Neutrophil (primary cell): ENCODE data around the gene KIT.

Experiments
- H3K27ac ChIP-seq: fragments of 200-600 bp; sonication (generic); 2 replicates; pipeline ENCODE4 v1.5.1; 2016; ENCODE audit warnings: mild to moderate bottlenecking, moderate library complexity
- H3K27me3 ChIP-seq: fragments of 200-600 bp; sonication (generic); 2 replicates; pipeline ENCODE4 v1.6.0; 2016; ENCODE audit warnings: mild to moderate bottlenecking
- H3K36me3 ChIP-seq: fragments of 200-600 bp; sonication (generic); 2 replicates; pipeline ENCODE4 v1.5.1; 2017
- H3K4me1 ChIP-seq, 2 experiments: fragments of 200-600 bp in 1 of 2; sonication (generic) in 1 of 2; 1 replicate in 1 of 2; 2 replicates in 1 of 2; pipeline versions ENCODE4 v1.5.1 to v1.6.1; 2013 to 2016; ENCODE audit warnings: low read depth in 1 of 2, low read length in 1 of 2, mild to moderate bottlenecking in 1 of 2, moderate library complexity in 1 of 2; ENCODE audit not compliant: control insufficient read depth in 1 of 2, insufficient read depth in 1 of 2
- H3K4me3 ChIP-seq, 2 experiments: fragments of 200-600 bp in 1 of 2; sonication (generic) in 1 of 2; 1 replicate in 1 of 2; 2 replicates in 1 of 2; pipeline ENCODE4 v1.5.1; 2013 to 2016; ENCODE audit warnings: low read depth in 1 of 2, low read length in 1 of 2, mild to moderate bottlenecking in 1 of 2, moderate library complexity in 1 of 2
- H3K9me3 ChIP-seq: fragments of 200-600 bp; sonication (generic); 2 replicates; pipeline ENCODE4 v1.5.1; 2016
- TF ChIP-seq, protein P1 (sequence below): fragments of 200-600 bp; sonication (generic); IDR thresholded peaks from 2 replicates; pipeline ENCODE4 v1.5.1; 2016; ENCODE audit warnings: antibody characterized with exemption

Gene KIT

DNA sequence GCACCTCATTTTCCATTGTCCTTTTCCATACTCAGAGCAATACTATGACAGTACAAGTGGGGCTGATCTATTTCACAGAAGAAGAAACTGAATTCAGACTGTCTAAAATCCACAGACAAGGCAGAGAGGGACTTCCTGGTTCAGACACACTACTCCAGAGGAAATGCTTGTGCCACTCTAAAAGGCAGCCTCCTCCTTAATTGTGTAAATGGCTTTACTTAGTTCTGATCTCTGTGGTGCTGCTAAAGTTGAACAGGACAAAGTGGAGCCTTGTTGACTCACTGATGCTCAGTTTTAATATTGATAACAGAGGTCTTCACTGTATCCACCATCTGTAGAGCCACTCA lies 122.4 kb downstream of the KIT start:
- H3K36me3 ChIP-seq = no peaks in the 10 kb centered on the region
- H3K4me1 ChIP-seq = no peaks in the 10 kb centered on the region
- H3K4me3 ChIP-seq = no peak overlapping the region
- no peaks in the 10 kb centered on the region for H3K27me3 ChIP-seq
- peak overlapping the region; percentile 29 for H3K27ac ChIP-seq
- TF ChIP-seq, protein P1, sequence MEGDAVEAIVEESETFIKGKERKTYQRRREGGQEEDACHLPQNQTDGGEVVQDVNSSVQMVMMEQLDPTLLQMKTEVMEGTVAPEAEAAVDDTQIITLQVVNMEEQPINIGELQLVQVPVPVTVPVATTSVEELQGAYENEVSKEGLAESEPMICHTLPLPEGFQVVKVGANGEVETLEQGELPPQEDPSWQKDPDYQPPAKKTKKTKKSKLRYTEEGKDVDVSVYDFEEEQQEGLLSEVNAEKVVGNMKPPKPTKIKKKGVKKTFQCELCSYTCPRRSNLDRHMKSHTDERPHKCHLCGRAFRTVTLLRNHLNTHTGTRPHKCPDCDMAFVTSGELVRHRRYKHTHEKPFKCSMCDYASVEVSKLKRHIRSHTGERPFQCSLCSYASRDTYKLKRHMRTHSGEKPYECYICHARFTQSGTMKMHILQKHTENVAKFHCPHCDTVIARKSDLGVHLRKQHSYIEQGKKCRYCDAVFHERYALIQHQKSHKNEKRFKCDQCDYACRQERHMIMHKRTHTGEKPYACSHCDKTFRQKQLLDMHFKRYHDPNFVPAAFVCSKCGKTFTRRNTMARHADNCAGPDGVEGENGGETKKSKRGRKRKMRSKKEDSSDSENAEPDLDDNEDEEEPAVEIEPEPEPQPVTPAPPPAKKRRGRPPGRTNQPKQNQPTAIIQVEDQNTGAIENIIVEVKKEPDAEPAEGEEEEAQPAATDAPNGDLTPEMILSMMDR = no peak
- H3K9me3 ChIP-seq = no peaks in the 10 kb centered on the region

DNA sequence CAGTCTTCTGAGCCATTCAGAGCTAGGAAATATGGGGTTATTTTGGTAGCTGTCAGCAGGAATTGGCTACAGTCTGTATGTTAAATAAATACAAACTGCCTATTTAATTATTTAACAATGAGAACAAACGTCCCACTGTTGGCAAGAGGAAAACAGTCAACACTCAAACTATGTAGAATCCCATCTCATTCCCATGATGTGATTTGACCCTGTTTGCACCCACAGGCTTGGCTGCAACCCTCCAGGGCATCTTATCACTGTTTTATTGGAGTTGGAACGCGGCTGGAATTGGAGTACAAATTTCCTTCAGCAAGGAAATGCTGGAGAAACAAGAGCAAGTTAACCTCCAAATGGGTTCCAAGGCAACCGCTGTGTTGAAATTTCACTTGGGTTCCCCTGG lies 124.0 kb downstream of the KIT start:
- H3K4me3 ChIP-seq = no peak overlapping the region
- no peaks in the 10 kb centered on the region for H3K4me1 ChIP-seq
- H3K27ac ChIP-seq = no peak overlapping the region
- no peaks in the 10 kb centered on the region for H3K9me3 ChIP-seq
- TF ChIP-seq, protein P1 = no peak
- no peaks in the 10 kb centered on the region for H3K27me3 ChIP-seq
- no peaks in the 10 kb centered on the region for H3K36me3 ChIP-seq

DNA sequence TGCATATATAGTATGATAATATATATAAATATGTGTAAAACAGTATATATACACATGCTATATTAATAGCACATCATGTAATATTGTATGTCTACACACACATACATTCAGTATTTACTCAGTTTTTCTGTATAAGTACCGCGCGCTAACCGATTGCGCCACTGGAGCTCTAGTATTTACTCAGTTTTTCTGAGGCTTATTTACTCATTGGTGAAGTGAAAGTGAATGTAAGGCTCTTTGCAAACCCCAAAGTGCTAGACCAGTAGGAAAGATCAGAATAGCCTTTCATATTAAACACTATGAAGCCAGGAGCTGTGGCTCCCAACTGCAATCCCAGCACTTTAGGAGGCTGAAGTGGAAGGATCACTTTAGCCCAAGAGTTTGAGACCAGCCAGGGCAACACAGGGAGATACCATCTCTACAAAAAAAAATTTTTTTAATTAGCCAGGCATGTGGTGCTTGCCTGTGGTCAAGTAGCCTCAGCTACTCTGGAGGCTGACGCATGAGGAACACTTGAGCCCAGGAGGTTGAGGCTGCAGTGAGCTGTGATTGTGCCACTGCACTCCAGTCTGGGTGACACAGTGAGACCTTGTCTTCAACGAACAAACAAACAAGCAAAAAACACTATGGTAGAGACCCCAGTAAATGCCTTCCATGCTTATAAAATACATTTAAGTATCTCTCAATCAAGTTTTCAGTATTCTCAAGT lies 125.8 kb downstream of the KIT start:
- no peak overlapping the region for H3K27ac ChIP-seq
- H3K9me3 ChIP-seq = no peaks in the 10 kb centered on the region
- H3K4me1 ChIP-seq = no peaks in the 10 kb centered on the region
- no peaks in the 10 kb centered on the region for H3K36me3 ChIP-seq
- H3K4me3 ChIP-seq = no peak overlapping the region
- H3K27me3 ChIP-seq = no peaks in the 10 kb centered on the region
- TF ChIP-seq, protein P1 = no peak

DNA sequence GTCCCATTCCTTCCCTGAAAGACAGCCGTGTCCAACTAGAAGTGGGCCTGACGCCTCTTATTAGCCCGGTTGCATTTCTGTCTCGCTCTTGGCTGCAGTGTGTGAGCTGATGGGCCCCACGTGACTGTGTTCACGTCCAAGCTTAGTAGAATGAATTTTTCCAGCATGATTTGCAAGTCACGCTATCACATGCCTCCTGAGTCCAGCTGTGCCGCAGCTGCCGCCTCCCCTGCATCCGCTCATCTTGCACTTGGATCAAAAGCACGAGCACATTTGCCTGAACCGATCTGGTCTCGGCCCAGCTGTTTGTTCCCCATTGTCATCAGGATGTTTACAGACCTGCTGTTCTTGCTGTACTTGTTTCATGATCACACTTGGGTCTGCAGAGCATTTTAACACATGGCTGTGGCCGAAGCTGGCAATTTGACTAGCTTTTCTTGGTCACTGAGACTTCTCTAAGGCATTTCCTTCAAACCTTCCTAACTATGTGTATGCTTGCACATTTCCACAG lies 126.5 kb downstream of the KIT start:
- H3K27ac ChIP-seq = no peak overlapping the region
- TF ChIP-seq, protein P1 = no peak

More for the DNA sequence above, 126.5 kb downstream of the KIT start:
- H3K4me3 ChIP-seq = no peak overlapping the region
- no peaks in the 10 kb centered on the region for H3K27me3 ChIP-seq
- H3K36me3 ChIP-seq = no peaks in the 10 kb centered on the region
- H3K4me1 ChIP-seq = no peaks in the 10 kb centered on the region
- H3K9me3 ChIP-seq = no peaks in the 10 kb centered on the region
